ENCODE data around the gene CGB3. TPM values are rescaled to one million over a fixed set of nuclear protein-coding genes. Genes with fewer than 3 reads are reported as not detected.
"Not testable (repeated sequence)": the region's sequence is repeated elsewhere in the genome, so short reads cannot be mapped to it uniquely, and the experiment has no call there.

The CGB3 gene
- total and polyA plus RNA-seq, 2 experiments from 2014 or later, result not detected

DNA sequence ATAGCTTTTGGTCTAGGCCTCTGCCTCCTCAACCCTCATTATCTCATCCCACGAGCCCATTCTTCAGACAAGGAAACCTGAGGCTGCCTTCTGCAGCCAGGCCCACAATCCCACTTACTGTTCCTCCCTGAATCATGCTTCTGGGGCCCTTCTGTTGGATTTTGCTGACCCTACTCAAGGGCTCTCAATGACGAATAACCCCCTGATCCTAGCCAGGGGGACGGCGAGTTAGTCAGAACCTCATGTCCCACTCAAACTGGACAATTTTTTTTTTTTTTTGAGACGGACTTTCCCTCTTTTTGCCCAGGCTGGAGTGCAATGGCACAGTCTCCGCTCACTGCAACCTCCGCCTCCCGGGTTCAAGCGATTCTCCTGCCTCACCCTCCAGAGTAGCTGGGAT lies 2.0 kb downstream of the CGB3 start:
- Histone ChIP-seq H3K4me1 (ENCODE audit: low read depth) (no peaks in the 10 kb centered on the region), H3K4me3 (no peak overlapping the region), H3K36me3 (no peaks in the 10 kb centered on the region), H3K9me3 (ENCODE audit: low read depth) (no peaks in the 10 kb centered on the region), H3K27ac (no peak overlapping the region), H3K27me3 (no peaks in the 10 kb centered on the region)
- TF ChIP-seq, protein P1, sequence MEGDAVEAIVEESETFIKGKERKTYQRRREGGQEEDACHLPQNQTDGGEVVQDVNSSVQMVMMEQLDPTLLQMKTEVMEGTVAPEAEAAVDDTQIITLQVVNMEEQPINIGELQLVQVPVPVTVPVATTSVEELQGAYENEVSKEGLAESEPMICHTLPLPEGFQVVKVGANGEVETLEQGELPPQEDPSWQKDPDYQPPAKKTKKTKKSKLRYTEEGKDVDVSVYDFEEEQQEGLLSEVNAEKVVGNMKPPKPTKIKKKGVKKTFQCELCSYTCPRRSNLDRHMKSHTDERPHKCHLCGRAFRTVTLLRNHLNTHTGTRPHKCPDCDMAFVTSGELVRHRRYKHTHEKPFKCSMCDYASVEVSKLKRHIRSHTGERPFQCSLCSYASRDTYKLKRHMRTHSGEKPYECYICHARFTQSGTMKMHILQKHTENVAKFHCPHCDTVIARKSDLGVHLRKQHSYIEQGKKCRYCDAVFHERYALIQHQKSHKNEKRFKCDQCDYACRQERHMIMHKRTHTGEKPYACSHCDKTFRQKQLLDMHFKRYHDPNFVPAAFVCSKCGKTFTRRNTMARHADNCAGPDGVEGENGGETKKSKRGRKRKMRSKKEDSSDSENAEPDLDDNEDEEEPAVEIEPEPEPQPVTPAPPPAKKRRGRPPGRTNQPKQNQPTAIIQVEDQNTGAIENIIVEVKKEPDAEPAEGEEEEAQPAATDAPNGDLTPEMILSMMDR (IDR thresholded peaks at IDR 0.05; ENCODE audit: low read depth, low read length), result no peak
- DNase-seq (ENCODE audit: low read depth in 1 of 2, low spot score in 1 of 2), result no peak

DNA sequence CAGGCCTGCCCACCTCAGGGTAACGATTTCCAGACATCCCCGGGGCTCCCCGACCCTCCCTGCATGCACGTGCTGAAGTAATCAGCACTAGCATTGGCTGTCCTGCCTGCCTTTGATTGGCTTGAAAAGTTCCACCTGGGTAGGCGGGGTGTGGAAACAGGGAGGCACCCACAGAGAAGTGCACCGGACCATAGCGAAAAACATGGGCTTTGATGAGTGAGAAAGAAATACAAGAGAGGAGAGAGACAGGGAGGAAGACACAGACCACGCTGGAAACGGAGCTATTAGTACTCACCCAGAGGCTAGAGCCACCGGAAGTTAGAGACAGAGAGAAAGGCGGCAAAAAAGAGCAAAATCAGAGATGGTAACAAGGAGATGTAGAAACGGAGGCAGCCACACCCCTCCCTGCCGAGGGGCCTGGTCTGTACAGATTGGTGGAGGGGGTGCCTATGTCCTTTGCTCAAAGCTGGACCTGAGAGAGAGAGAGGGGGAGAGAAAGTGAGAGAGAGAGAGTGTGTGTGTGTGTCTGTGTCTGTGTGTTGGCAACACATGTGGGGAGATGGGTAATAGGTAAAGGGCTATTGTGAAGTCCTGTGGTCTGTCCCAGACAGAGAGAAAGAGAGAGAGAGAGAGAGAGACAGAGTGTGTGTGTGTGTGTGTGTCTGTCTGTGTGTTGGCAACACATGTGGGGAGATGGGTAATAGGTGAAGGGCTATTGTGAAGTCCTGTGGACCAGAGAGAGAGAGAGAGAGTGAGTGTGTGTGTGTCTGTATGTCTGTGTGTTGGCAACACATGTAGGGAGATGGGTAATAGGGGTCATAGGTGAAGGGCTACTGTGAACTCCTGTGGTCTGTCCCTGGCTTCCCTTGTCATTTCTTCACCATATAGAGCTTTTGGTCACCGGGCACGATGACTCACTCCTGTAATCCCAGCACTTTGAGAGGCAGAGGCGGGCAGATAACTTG lies 2.9 kb downstream of the CGB3 start:
- Histone ChIP-seq H3K4me3 (no peak overlapping the region), H3K27ac (no peak overlapping the region), H3K9me3 (ENCODE audit: low read depth) (no peaks in the 10 kb centered on the region), H3K27me3 (no peaks in the 10 kb centered on the region), H3K4me1 (ENCODE audit: low read depth) (no peaks in the 10 kb centered on the region), H3K36me3 (no peaks in the 10 kb centered on the region)
- TF ChIP-seq, protein P1 (IDR thresholded peaks at IDR 0.05; ENCODE audit: low read depth, low read length), result no peak
- DNase-seq (ENCODE audit: low read depth in 1 of 2, low spot score in 1 of 2), result peak in 1 of 2 donors; percentile 25

DNA sequence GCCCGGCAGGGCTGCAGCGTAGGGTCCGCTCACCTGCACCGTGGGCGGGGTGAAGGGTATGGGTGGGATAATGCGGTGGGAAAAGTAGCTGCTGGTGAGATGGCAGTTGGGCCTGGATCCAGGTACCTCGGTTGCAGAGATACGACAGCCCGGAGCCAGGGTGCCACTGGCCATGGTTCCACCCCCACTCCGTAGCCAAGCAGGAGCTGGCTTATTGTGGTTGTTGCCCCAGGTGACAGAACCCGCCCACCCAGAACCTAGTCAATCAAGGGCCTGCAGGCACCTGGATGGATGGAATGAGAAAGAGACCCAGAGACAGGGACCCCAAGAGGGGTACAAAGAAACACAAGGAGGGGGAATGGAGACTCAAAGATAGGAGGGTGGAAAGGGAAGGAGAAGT lies 3.8 kb downstream of the CGB3 start:
- Histone ChIP-seq H3K4me1 (ENCODE audit: low read depth) (no peaks in the 10 kb centered on the region), H3K27ac (no peak overlapping the region), H3K4me3 (no peak overlapping the region), H3K9me3 (ENCODE audit: low read depth) (no peaks in the 10 kb centered on the region), H3K27me3 (no peaks in the 10 kb centered on the region), H3K36me3 (peaks cover 3% of the 10 kb centered on the region)
- TF ChIP-seq, protein P1 (IDR thresholded peaks at IDR 0.05; ENCODE audit: low read depth, low read length), result no peak
- DNase-seq (ENCODE audit: low read depth in 1 of 2, low spot score in 1 of 2), result no peak

DNA sequence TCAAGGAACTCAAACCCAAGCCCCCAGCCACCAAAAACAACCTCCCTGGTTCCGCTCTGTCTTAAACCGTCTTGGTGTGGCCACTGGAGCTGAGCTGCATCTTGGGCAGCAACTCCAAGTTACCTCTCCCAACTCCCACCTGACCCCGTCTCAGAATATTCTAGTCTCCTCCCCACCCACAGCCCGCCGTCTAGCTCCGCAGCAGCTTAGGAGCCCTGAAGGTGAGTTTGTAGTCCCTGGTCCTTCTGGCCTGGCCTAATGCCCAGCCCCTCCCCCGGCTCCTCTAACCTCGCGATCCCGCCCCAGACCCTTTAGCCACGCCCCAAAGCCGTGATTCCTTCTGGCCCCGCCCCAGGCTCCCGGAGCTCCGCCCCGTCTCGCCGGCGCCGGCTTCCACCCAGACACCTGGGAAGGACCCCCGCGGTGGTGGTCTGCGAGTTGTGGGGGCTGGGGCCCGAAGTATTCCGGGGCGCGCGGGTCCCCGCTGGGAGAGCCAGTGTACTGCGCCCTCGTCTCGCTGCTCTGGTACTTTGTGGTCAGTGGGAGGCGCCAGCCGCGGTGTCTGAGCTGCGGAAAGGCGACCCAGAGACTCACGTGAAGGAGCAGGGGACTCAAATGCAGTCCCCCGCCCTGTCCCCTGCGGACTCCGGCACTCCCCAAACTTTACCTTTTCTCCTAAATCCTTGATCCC lies 4.7 kb downstream of the CGB3 start:
- no peaks in the 10 kb centered on the region for H3K27me3 ChIP-seq
- TF ChIP-seq, protein P1 (IDR thresholded peaks at IDR 0.05; ENCODE audit: low read depth, low read length), result no peak
- peaks cover 7% of the 10 kb centered on the region for H3K36me3 ChIP-seq
- H3K4me3 ChIP-seq, result peak overlapping the region; percentile 13
- H3K9me3 ChIP-seq (ENCODE audit: low read depth), result no peaks in the 10 kb centered on the region
- H3K27ac ChIP-seq, result no peak overlapping the region
- no peaks in the 10 kb centered on the region for H3K4me1 ChIP-seq (ENCODE audit: low read depth)
- peak; percentile 50 to 81 for DNase-seq (ENCODE audit: low read depth in 1 of 2, low spot score in 1 of 2)

DNA sequence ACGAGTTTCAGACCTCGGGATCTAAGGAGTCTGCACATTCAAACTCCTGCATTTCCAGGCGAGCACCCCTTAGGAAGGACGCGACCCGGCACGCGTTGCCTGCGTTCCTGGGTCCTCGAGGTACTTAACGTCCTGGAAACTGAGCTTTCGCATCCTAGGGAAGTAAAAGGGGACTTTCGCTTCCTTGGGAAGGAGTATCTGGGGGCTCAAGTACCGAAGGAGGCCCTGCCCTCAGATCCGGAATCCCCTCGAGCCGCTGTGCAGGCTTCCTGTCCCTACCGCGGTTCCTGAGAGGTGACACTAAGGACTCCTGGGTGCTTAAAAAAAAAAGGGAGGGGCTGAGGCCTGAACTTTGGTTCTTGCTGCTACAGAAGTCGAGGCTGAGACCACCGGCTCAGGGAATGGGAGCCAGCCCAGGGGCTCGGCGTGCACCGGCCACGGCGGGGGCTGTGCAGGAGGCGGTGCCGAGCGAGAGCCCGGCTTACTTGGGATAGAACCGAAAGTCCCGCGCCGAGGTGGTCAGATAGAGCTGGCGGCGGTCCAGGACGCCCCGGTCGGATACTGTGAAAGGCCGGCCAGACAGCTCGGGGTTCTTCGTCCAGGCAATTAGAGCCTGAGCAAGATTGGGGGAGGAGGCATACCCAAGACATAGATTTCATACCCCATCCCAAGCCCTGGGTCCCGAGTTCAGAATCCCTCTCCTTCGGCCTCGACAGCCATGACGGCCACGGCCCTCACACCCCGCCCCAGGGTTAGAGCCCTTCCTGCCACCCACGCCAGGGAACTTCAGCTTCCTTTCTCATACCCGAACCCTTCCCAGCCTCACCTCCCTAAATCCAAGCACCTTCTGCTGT lies 5.5 kb downstream of the CGB3 start:
- H3K27ac ChIP-seq; H3K36me3 ChIP-seq; H3K9me3 ChIP-seq (ENCODE audit: low read depth); DNase-seq (ENCODE audit: low read depth in 1 of 2, low spot score in 1 of 2); H3K27me3 ChIP-seq; H3K4me1 ChIP-seq (ENCODE audit: low read depth); H3K4me3 ChIP-seq: not testable (repeated sequence)
